COLO668 (cell line): ENCODE measurements around the gene EDARADD.
"Not testable (repeated sequence)": the region's sequence is repeated elsewhere in the genome, so short reads cannot be mapped to it uniquely, and the experiment has no call there.

Experiments used
- DNase-seq: peaks from one replicate; lab custom pipeline; 2025; ENCODE audit not compliant: unreplicated experiment; lab: John Stamatoyannopoulos, UW

The EDARADD gene

GRCh38 chr1:236393681-236394481, at the start of gene EDARADD:
EDARADD (plus strand) TSS chr1:236394286; CDS start chr1:236394445, 159 bp downstream.
- DNase-seq, result no peak

GRCh38 chr1:236345728-236346127, 48.4 kb upstream of the EDARADD start:
- no peak for DNase-seq

DNA sequence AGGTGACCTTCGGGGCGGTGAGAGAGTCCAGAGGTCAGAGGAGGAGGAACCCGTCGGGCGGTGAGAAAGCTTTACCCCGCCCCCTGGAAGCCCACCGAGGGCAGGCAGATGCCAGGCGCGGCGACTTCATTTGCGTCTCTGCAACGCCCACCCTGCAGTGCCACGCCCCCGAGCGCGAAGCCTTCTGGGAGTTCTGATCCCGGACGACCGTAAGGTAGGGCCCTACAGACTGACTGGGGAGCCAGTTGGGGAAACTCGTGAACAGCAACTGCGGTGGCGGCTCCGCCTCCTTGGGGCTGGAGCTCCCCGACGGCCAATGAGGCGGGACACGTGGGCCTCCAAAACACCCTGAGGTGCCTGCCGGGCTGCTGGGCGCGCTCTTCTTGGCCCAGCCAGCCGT, 46.0 kb upstream of the EDARADD start:
- no peak for DNase-seq

- DNase-seq, result no peak
Measured at GRCh38 chr1:236350308-236350707, 43.8 kb upstream of the EDARADD start.

DNA sequence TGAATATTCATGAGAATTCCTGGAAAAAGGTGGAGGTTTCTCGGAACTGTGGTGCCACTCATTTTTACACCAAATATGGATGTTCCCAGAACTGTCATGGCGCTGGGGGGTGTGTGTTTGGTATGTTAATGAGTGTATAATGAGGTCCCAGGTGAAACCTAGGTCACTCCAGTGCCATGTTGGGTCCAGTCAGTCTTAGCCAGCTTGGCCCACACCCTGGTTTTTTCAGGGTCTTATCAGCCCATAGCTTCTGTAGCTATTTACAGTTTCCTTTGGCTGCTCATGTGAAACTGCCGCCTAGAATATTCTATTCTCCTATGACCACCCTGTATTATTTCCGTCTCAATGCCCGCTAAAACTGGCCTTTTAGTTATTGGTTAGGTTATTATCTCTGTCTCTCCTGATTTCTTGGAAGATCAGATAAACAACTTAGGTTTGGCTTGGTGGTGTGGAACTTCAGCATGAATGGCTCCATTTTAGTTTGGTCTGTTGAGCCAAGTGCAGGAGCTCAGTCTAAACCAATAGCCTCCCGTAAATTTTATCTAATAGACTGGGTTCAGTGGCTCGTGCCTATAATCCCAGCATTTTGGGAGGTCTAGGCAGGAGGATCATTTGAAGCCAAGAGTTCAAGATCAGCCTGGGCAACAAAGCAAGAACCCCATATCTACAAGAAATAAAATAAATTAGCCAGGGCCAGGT, 42.1 kb upstream of the EDARADD start:
- DNase-seq, result no peak

GRCh38 chr1:236352747-236353146, 41.3 kb upstream of the EDARADD start:
- DNase-seq, result not testable (repeated sequence)

DNA sequence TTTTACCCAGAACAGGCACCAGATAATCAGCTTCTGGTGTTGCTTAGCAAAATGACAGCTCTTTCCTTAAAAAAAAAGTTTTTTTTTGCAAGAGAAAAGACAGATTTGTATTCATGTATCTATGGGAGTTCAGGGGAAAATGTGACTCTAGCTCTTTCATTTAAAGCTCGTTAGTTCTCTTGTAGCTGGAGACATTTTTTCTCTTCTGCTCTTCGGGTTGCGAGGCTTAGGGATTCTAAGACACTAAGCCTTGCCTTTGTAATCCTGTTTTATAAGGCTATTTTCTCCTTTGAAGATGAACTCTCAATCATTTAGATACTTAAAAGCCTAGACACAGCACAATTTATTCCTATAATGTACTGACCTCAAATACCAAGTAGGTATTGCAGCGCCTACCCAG, 40.3 kb upstream of the EDARADD start:
- DNase-seq, result no peak

GRCh38 chr1:236354330-236355147, 39.5 kb upstream of the EDARADD start:
- DNase-seq, result no peak

- no peak for DNase-seq
Measured at GRCh38 chr1:236356141-236356540, 37.9 kb upstream of the EDARADD start.

GRCh38 chr1:236361909-236362590, 32.0 kb upstream of the EDARADD start:
- DNase-seq, result no peak

DNA sequence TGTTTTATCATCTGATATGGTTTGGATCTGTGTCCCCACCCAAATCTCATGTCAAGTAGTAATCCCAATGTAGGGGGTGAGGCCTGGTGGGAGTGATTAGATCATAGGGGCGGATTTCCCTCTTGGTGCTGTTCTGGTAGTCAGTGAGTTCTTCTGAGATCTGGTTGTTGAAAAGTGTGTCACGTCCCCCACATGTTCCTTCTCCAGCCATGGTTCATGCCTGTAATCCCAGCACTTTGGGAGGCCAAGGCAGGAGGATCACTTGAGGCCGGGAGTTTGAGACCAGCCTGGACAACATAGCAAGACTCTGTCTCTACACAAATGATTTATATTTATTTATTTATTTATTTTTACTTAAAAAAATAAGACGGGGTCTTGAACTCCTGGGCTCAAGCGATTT, 30.8 kb upstream of the EDARADD start:
- DNase-seq, result no peak

GRCh38 chr1:236365999-236366570, 28.0 kb upstream of the EDARADD start:
- no peak for DNase-seq

- not testable (repeated sequence) for DNase-seq
Measured at GRCh38 chr1:236366681-236367080, 27.4 kb upstream of the EDARADD start.

DNA sequence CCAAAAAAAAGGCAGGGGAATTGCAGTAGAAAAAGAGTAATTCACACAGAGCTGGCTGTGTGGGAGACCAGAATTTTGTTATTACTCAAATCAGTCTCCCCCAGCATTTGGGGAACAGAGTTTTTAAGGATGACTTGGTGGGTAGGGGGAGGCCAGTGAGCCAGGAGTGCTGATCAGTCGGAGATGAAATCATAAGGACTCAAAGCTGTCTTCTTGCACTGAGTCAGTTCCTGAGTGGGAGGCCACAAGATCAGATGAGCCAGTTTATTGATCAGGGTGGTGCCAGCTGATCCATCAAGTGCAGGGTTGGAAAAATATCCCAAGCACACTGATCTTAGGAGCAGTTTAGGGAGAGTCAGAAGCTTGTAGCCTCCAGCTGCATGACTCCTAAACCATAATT, 23.7 kb upstream of the EDARADD start:
- DNase-seq, result no peak

DNA sequence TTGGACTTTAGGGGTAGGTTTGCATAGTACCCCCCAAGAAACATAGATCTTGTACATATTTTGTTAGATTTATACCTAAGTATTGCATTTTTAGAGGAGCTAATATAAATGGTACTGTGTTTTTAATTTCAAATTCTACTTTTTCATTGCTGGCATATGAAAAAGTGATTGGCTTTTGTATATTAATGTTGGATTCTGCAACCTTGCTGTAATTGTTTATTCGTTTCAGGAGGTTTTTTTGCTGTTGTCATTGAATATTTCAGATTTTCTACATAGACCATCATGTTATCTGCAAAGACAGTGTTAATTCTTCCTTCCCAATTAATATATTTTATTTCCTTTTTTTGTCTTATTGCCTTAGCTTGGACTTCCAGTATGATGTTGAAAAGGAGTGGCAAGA, 23.0 kb upstream of the EDARADD start:
- no peak for DNase-seq

DNA sequence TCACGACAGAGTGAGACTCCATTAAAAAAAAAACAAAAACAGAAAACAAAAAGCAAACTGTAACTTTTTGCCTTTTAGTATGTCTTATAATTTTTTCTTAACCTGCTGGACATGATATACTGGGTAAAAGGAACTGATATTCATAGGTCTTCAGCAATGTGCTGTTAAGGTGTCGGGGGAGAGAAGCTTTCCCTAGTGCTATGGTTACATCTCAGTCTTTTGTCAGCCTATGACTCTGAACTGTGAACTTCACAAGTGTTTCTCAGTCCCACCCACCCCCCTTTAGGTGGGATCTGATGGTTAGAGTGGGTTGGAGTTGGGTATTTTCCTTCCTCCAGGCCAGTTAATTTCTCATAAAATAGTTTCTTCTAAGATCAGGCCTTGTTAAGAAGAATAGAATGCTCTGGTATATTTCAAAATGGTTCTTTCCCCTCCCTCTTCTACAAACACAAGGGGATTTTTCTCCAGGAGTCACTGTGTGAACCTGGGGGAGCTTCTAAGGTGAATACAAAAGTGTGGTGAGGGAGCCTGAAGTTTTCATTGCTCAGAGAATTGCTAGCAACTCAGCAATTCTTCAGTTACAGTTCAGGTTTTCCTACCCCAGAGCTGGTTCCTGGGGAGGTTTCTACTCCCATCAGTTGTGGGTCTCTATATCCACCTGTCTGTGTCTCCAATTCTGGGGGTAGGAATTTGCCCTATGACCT, 16.1 kb upstream of the EDARADD start:
- DNase-seq, result no peak

GRCh38 chr1:236381565-236382158, 12.4 kb upstream of the EDARADD start:
- no peak for DNase-seq

DNA sequence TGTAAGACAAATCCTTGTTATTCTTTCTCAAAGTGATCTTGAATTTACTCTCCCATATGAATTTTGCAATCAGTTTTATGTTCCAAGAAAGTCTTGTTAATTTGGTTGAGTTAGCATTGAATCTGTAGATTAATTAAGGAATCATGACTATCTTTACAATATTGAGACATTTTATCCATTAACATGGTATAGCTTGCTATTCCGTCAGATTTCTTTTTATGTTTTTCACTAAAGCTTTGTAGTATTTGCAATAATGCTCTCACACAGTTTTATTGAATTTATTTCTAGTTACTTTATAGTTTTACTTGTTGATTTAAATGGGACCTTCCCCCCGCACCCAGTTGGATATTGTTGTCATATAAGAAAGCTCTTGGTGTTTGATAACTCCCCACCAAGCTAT, 5.8 kb upstream of the EDARADD start:
- DNase-seq, result no peak

GRCh38 chr1:236389253-236389652, 4.8 kb upstream of the EDARADD start:
- no peak for DNase-seq

GRCh38 chr1:236391008-236391407, 3.1 kb upstream of the EDARADD start:
- DNase-seq, result no peak
